Neural progenitor cell (in vitro differentiated cells): ENCODE measurements around the gene ENTPD2. TPM values are rescaled to one million over a fixed set of nuclear protein-coding genes. Genes with fewer than 3 reads are reported as not detected.
A peak's percentile ranks its signal among the peaks of the same experiment; 100 is the strongest.

Source experiments
- DNase-seq: peaks from one replicate; pipeline ENCODE4 v3.0.0-alpha.2; 2016; ENCODE audit warnings: low spot score
- H2AFZ ChIP-seq: fragments of 200-600 bp; sonication (generic); replicated peaks from 2 replicates; pipeline ENCODE4 v1.6.1; 2016; ENCODE audit warnings: antibody characterized with exemption
- H3F3A ChIP-seq: fragments of 200-600 bp; sonication (generic); 2 replicates; pipeline ENCODE4 v1.6.1; 2016; ENCODE audit warnings: antibody characterized with exemption, low read depth
- H3K27ac ChIP-seq: fragments of 200-600 bp; sonication (generic); 2 replicates; pipeline ENCODE4 v1.5.1; 2016; ENCODE audit warnings: mild to moderate bottlenecking
- H3K27me3 ChIP-seq: fragments of 200-600 bp; sonication (generic); 2 replicates; pipeline ENCODE4 v1.6.1; 2016; ENCODE audit warnings: mild to moderate bottlenecking, moderate library complexity
- H3K36me3 ChIP-seq: fragments of 200-600 bp; sonication (generic); 2 replicates; pipeline ENCODE4 v1.5.1; 2016
- H3K4me1 ChIP-seq: fragments of 200-600 bp; sonication (generic); 2 replicates; pipeline ENCODE4 v1.6.1; 2016; ENCODE audit warnings: mixed run types
- H3K4me2 ChIP-seq: fragments of 200-600 bp; sonication (generic); 2 replicates; pipeline ENCODE4 v1.6.1; 2016
- H3K4me3 ChIP-seq: fragments of 200-600 bp; sonication (generic); 2 replicates; pipeline ENCODE4 v1.5.1; 2016
- H3K79me2 ChIP-seq: fragments of 200-600 bp; sonication (generic); 2 replicates; pipeline ENCODE4 v1.6.1; 2016; ENCODE audit warnings: low read depth
- H3K9ac ChIP-seq: fragments of 200-600 bp; sonication (generic); 2 replicates; pipeline ENCODE4 v1.6.1; 2016
- H3K9me3 ChIP-seq: fragments of 200-600 bp; sonication (generic); 2 replicates; pipeline ENCODE4 v1.5.1; 2016; ENCODE audit warnings: low read depth
- H4K20me1 ChIP-seq: fragments of 200-600 bp; sonication (generic); 2 replicates; pipeline ENCODE4 v1.6.1; 2016; ENCODE audit warnings: low read depth
- H3K27ac Mint-ChIP-seq: 3 replicates; pipeline ENCODE4 v1.8.0; 2021; ENCODE audit warnings: mixed read lengths
- H3K27me3 Mint-ChIP-seq: 2 replicates; pipeline ENCODE4 v1.8.0; 2022; ENCODE audit warnings: low read depth, mild to moderate bottlenecking, inconsistent platforms, moderate library complexity, mixed read lengths; ENCODE audit not compliant: insufficient read depth
- H3K36me3 Mint-ChIP-seq: 3 replicates; pipeline ENCODE4 v1.8.0; 2021; ENCODE audit warnings: mixed read lengths
- H3K4me1 Mint-ChIP-seq: 3 replicates; pipeline ENCODE4 v1.8.0; 2021; ENCODE audit warnings: mixed read lengths
- H3K4me3 Mint-ChIP-seq: 3 replicates; pipeline ENCODE4 v1.8.0; 2021; ENCODE audit warnings: mild to moderate bottlenecking, moderate library complexity, mixed read lengths
- H3K9me3 Mint-ChIP-seq: 3 replicates; pipeline ENCODE4 v1.8.0; 2020; ENCODE audit warnings: mixed read lengths
- EZH2 ChIP-seq: fragments of 200-600 bp; sonication (generic); IDR thresholded peaks from 2 replicates; pipeline ENCODE4 v1.6.1; 2017; ENCODE audit warnings: antibody characterized with exemption, mild to moderate bottlenecking, moderate library complexity
- EZH2phosphoT487 ChIP-seq: fragments of 200-600 bp; sonication (generic); IDR thresholded peaks from 2 replicates; pipeline ENCODE4 v1.6.1; 2017; ENCODE audit warnings: antibody characterized with exemption
- total RNA-seq: library from RNA; depleted of rRNA; stranded (reverse); fragments of >200 nt; gene quantifications from 2 replicates; pipeline ENCODE4 v1.2.3, GENCODE V29; 2015; ENCODE audit warnings: low replicate concordance
- TF ChIP-seq, protein P1 (sequence below): fragments of 200-600 bp; sonication (generic); IDR thresholded peaks from 2 replicates; pipeline ENCODE4 v1.5.1; 2017; ENCODE audit warnings: antibody characterized with exemption, mild to moderate bottlenecking

Gene ENTPD2
- total RNA-seq, 1 donor from 2014 or later, result not detected

GRCh38 chr9:137066096-137066861, 12.4 kb upstream of the ENTPD2 start:
- H3K4me3 Mint-ChIP-seq, result no peak overlapping the region
- no peak overlapping the region for H3K9ac ChIP-seq
- H3K79me2 ChIP-seq, result no peaks in the 10 kb centered on the region
- peaks cover 17% of the 10 kb centered on the region for H3F3A ChIP-seq
- TF ChIP-seq EZH2phosphoT487, result no peak
- TF ChIP-seq, protein P1, sequence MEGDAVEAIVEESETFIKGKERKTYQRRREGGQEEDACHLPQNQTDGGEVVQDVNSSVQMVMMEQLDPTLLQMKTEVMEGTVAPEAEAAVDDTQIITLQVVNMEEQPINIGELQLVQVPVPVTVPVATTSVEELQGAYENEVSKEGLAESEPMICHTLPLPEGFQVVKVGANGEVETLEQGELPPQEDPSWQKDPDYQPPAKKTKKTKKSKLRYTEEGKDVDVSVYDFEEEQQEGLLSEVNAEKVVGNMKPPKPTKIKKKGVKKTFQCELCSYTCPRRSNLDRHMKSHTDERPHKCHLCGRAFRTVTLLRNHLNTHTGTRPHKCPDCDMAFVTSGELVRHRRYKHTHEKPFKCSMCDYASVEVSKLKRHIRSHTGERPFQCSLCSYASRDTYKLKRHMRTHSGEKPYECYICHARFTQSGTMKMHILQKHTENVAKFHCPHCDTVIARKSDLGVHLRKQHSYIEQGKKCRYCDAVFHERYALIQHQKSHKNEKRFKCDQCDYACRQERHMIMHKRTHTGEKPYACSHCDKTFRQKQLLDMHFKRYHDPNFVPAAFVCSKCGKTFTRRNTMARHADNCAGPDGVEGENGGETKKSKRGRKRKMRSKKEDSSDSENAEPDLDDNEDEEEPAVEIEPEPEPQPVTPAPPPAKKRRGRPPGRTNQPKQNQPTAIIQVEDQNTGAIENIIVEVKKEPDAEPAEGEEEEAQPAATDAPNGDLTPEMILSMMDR, result no peak
- TF ChIP-seq EZH2, result no peak
- no peak for DNase-seq
- H3K36me3 Mint-ChIP-seq, result no peaks in the 10 kb centered on the region
- no peak overlapping the region for H3K27ac ChIP-seq
- no peak overlapping the region for H3K4me2 ChIP-seq
- H4K20me1 ChIP-seq, result peaks cover 46% of the 10 kb centered on the region
- peaks cover 11% of the 10 kb centered on the region for H3K4me1 ChIP-seq
- peaks cover 10% of the 10 kb centered on the region for H3K4me1 Mint-ChIP-seq
- H3K27me3 Mint-ChIP-seq, result peaks cover 7% of the 10 kb centered on the region
- H3K9me3 ChIP-seq, result no peaks in the 10 kb centered on the region
- no peak overlapping the region for H2AFZ ChIP-seq
- no peak overlapping the region for H3K27ac Mint-ChIP-seq
- peaks cover 22% of the 10 kb centered on the region for H3K27me3 ChIP-seq
- H3K9me3 Mint-ChIP-seq, result no peaks in the 10 kb centered on the region
- H3K4me3 ChIP-seq, result no peak overlapping the region
- no peaks in the 10 kb centered on the region for H3K36me3 ChIP-seq

GRCh38 chr9:137065336-137065967, 11.6 kb upstream of the ENTPD2 start:
- Histone ChIP-seq H3K79me2 (no peaks in the 10 kb centered on the region), H3K27me3 (peaks cover 22% of the 10 kb centered on the region), H3K9ac (no peak overlapping the region), H3F3A (peaks cover 10% of the 10 kb centered on the region), H3K36me3 (no peaks in the 10 kb centered on the region), H4K20me1 (peaks cover 46% of the 10 kb centered on the region), H2AFZ (no peak overlapping the region), H3K4me2 (no peak overlapping the region), H3K9me3 (no peaks in the 10 kb centered on the region), H3K4me1 (peaks cover 5% of the 10 kb centered on the region), H3K27ac (no peak overlapping the region), H3K4me3 (no peak overlapping the region)
- H3K27ac Mint-ChIP-seq, result no peak overlapping the region
- no peaks in the 10 kb centered on the region for H3K36me3 Mint-ChIP-seq
- DNase-seq, result no peak
- peaks cover 4% of the 10 kb centered on the region for H3K4me1 Mint-ChIP-seq
- H3K9me3 Mint-ChIP-seq, result no peaks in the 10 kb centered on the region
- TF ChIP-seq, protein P1, result no peak
- TF ChIP-seq EZH2 (no peak), EZH2phosphoT487 (no peak)
- H3K4me3 Mint-ChIP-seq, result peak overlapping the region; percentile 66
- H3K27me3 Mint-ChIP-seq, result peaks cover 5% of the 10 kb centered on the region

DNA sequence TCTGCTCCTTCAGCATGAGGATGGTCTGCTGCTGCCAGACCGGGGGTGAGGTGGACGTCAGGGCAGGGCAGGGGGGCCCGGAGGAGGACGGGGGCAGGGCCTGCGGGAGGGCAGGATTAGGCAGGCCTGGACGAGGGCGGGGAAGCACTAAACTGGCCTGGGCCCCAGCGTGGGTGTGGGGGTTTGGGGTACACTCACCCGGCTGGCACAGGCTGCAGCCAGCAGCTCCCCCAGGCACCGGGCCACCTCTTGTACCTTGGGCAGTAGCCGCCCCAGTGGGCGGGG, 11.0 kb upstream of the ENTPD2 start:
- no peak overlapping the region for H2AFZ ChIP-seq
- DNase-seq, result no peak
- Mint-ChIP-seq H3K27me3 (peaks cover 5% of the 10 kb centered on the region), H3K4me1 (peaks cover 4% of the 10 kb centered on the region), H3K36me3 (no peaks in the 10 kb centered on the region), H3K27ac (no peak overlapping the region), H3K4me3 (no peak overlapping the region), H3K9me3 (no peaks in the 10 kb centered on the region)
- H3K4me1 ChIP-seq, result peaks cover 5% of the 10 kb centered on the region
- H3K27me3 ChIP-seq, result peaks cover 19% of the 10 kb centered on the region
- H3K27ac ChIP-seq, result no peak overlapping the region
- H3F3A ChIP-seq, result peaks cover 10% of the 10 kb centered on the region
- H3K36me3 ChIP-seq, result no peaks in the 10 kb centered on the region
- no peak for TF ChIP-seq EZH2phosphoT487
- TF ChIP-seq, protein P1, result no peak
- no peak for TF ChIP-seq EZH2
- peaks cover 46% of the 10 kb centered on the region for H4K20me1 ChIP-seq
- no peak overlapping the region for H3K9ac ChIP-seq
- no peaks in the 10 kb centered on the region for H3K9me3 ChIP-seq
- no peak overlapping the region for H3K4me3 ChIP-seq
- H3K79me2 ChIP-seq, result no peaks in the 10 kb centered on the region
- H3K4me2 ChIP-seq, result no peak overlapping the region
